ENCODE results near the gene RFX3. TPM values are rescaled to one million over a fixed set of nuclear protein-coding genes. Genes with fewer than 3 reads are reported as not detected.

The RFX3 gene
- total RNA-seq, 6 donors from 2014 or later: 7.3 to 32.0 (median 19.9) TPM

DNA sequence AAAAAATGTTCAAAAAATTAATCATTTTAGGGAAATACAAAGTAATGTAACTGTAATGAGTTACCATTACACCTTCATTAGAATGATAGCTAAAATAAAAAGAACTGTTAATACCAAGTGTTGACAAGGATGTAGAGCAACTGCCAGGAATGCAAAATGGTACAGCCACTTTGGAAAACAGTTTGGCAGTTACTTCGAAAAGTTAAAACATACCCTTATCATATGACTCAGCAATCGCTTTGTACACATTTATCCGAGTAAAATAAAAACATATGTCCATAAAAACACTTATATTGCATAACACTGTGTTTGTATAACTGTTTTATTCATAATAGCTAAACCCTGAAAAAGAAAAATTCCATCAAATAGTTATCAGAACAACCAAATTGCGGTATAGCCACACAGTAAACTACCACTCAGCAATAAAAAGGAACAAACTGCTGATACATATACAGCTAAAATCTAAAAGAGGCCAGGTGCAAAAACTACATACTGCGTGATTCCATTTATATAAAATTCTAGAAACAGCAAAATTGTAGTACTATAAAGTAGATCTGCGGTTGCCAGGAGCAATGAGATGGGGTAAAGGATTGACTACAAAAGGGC, 61.7 kb downstream of the RFX3 start:
- WGBS, 2 donors: 83 to 94% methylated on average over 6 of the region's 6 CpGs

GRCh38 chr9:3458806-3459475, 66.9 kb downstream of the RFX3 start:
- H3K4me3 ChIP-seq: no peak overlapping the region
- WGBS, 2 donors: 83 to 92% methylated on average over 3 of the region's 3 CpGs
- no peaks in the 10 kb centered on the region for H3K9me3 ChIP-seq
- no peaks in the 10 kb centered on the region for H3K27me3 ChIP-seq
- ATAC-seq (ENCODE audit: low FRiP score in 2 of 2) (no peak), DNase-seq (no peak)
- H3K36me3 ChIP-seq: no peaks in the 10 kb centered on the region
- peaks cover 0 to 3% (median 0%) of the 10 kb centered on the region in 4 donors for H3K4me1 ChIP-seq
- TF ChIP-seq EP300 (IDR thresholded peaks at IDR 0.05): no peak
- TF ChIP-seq, protein P1, sequence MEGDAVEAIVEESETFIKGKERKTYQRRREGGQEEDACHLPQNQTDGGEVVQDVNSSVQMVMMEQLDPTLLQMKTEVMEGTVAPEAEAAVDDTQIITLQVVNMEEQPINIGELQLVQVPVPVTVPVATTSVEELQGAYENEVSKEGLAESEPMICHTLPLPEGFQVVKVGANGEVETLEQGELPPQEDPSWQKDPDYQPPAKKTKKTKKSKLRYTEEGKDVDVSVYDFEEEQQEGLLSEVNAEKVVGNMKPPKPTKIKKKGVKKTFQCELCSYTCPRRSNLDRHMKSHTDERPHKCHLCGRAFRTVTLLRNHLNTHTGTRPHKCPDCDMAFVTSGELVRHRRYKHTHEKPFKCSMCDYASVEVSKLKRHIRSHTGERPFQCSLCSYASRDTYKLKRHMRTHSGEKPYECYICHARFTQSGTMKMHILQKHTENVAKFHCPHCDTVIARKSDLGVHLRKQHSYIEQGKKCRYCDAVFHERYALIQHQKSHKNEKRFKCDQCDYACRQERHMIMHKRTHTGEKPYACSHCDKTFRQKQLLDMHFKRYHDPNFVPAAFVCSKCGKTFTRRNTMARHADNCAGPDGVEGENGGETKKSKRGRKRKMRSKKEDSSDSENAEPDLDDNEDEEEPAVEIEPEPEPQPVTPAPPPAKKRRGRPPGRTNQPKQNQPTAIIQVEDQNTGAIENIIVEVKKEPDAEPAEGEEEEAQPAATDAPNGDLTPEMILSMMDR (IDR thresholded peaks at IDR 0.05): no peak
- no peak for TF ChIP-seq POLR2AphosphoS5 (IDR thresholded peaks at IDR 0.05)
- TF ChIP-seq POLR2A (IDR thresholded peaks at IDR 0.05): no peak
- H3K27ac ChIP-seq: no peak overlapping the region

More for the DNA sequence above, 61.7 kb downstream of the RFX3 start:
- H3K4me1 ChIP-seq: peaks cover 0 to 7% (median 0%) of the 10 kb centered on the region in 4 donors
- DNase-seq (no peak), ATAC-seq (ENCODE audit: low FRiP score in 2 of 2) (no peak)
- no peaks in the 10 kb centered on the region for H3K9me3 ChIP-seq
- TF ChIP-seq, protein P1 (IDR thresholded peaks at IDR 0.05): no peak
- no peak for TF ChIP-seq POLR2AphosphoS5 (IDR thresholded peaks at IDR 0.05)
- no peak for TF ChIP-seq EP300 (IDR thresholded peaks at IDR 0.05)
- no peak for TF ChIP-seq POLR2A (IDR thresholded peaks at IDR 0.05)
- H3K36me3 ChIP-seq: no peaks in the 10 kb centered on the region
- no peak overlapping the region for H3K4me3 ChIP-seq
- no peaks in the 10 kb centered on the region for H3K27me3 ChIP-seq
- no peak overlapping the region for H3K27ac ChIP-seq

DNA sequence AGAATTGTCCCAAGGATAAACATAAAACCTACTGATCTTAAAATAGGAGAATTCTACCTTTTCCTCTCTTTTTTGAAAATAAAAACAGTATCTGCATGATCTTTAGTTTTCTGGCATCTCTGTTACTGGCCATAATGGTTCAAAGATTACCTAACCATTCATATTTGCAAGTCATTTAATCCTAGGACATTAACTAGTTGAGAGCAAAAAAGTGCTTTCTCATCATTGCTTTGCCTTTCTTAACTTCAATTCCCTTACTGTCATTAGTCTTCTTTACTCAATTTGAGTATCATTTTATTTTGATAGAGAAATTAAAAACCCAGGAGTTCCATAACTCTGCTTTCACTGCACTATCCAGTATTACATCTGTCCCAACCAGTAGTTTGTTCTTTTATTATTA, 68.6 kb downstream of the RFX3 start:
- no peak overlapping the region for H3K4me3 ChIP-seq
- H3K27me3 ChIP-seq: no peaks in the 10 kb centered on the region
- H3K27ac ChIP-seq: no peak overlapping the region
- H3K4me1 ChIP-seq: peaks cover 0 to 3% (median 0%) of the 10 kb centered on the region in 4 donors
- TF ChIP-seq, protein P1 (IDR thresholded peaks at IDR 0.05): no peak
- TF ChIP-seq EP300 (IDR thresholded peaks at IDR 0.05): no peak
- no peak for TF ChIP-seq POLR2A (IDR thresholded peaks at IDR 0.05)
- no peak for TF ChIP-seq POLR2AphosphoS5 (IDR thresholded peaks at IDR 0.05)
- ATAC-seq (ENCODE audit: low FRiP score in 2 of 2) (no peak), DNase-seq (no peak)
- H3K36me3 ChIP-seq: no peaks in the 10 kb centered on the region
- H3K9me3 ChIP-seq: no peaks in the 10 kb centered on the region

DNA sequence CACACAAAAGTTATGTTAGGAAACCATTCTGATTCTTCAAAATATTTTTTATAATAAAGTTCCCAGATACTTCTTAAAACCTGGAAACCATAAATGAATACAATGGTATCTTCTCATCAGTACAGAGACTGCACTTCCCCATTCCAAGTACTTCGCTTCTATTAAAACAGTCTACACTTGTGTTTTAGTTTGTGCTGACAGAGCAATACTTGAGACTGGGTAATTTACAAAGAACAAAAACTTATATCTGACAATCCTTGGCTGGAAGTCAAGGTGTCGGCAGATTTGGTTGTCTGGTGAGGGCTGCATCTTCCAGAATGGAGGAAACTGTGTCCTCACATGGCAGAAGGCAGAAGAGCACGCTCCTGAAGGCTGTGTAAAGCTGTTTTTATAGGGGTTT, 70.1 kb downstream of the RFX3 start:
- Histone ChIP-seq H3K36me3 (no peaks in the 10 kb centered on the region), H3K9me3 (no peaks in the 10 kb centered on the region), H3K4me1 (peaks cover 0 to 3% (median 0%) of the 10 kb centered on the region in 4 donors), H3K27ac (no peak overlapping the region), H3K27me3 (no peaks in the 10 kb centered on the region), H3K4me3 (no peak overlapping the region)
- WGBS, 2 donors: 71 to 78% methylated on average over 3 of the region's 3 CpGs
- TF ChIP-seq, protein P1 (IDR thresholded peaks at IDR 0.05): no peak
- no peak for TF ChIP-seq POLR2AphosphoS5 (IDR thresholded peaks at IDR 0.05)
- TF ChIP-seq POLR2A (IDR thresholded peaks at IDR 0.05): no peak
- TF ChIP-seq EP300 (IDR thresholded peaks at IDR 0.05): no peak
- no peak for DNase-seq
- ATAC-seq (ENCODE audit: low FRiP score in 2 of 2): no peak
